HG02623 (cell line): ENCODE data around the gene SH2D5.
"Not testable (repeated sequence)": the region's sequence is repeated elsewhere in the genome, so short reads cannot be mapped to it uniquely, and the experiment has no call there.

Experiments used
- ATAC-seq: cut with Tn5 transposase; IDR thresholded peaks from one replicate; pipeline ENCODE4 v1.9.1; 2021; ENCODE audit warnings: moderate library complexity; ENCODE audit not compliant: unreplicated experiment

The SH2D5 gene

GRCh38 chr1:20728371-20729154 lies 3.9 kb downstream of the SH2D5 start:
- no peak for ATAC-seq

- ATAC-seq = no peak
These were observed 4.7 kb downstream of the SH2D5 start for GRCh38 chr1:20727746-20728316.

GRCh38 chr1:20726932-20727745 lies 5.4 kb downstream of the SH2D5 start:
- ATAC-seq = no peak

GRCh38 chr1:20726118-20726911 lies 6.2 kb downstream of the SH2D5 start:
- ATAC-seq = no peak

GRCh38 chr1:20725189-20726117 lies 7.0 kb downstream of the SH2D5 start:
- ATAC-seq = no peak

- ATAC-seq = no peak
These were observed 7.9 kb downstream of the SH2D5 start for GRCh38 chr1:20724364-20725188.

- no peak for ATAC-seq
These were observed 8.8 kb downstream of the SH2D5 start for GRCh38 chr1:20723537-20724363.

- ATAC-seq = no peak
These were observed 9.4 kb downstream of the SH2D5 start for GRCh38 chr1:20723159-20723536.

GRCh38 chr1:20721117-20722061 lies 11.1 kb downstream of the SH2D5 start:
- ATAC-seq = no peak

GRCh38 chr1:20720631-20721091 lies 11.8 kb downstream of the SH2D5 start:
- no peak for ATAC-seq

- ATAC-seq = no peak
These were observed 12.5 kb downstream of the SH2D5 start for GRCh38 chr1:20719871-20720620.

- ATAC-seq = no peak
These were observed 13.2 kb downstream of the SH2D5 start for GRCh38 chr1:20719261-20719660.

GRCh38 chr1:20718343-20718882 lies 14.1 kb downstream of the SH2D5 start:
- ATAC-seq = not testable (repeated sequence)

- no peak for ATAC-seq
These were observed 14.8 kb downstream of the SH2D5 start, which contains the start of gene KIF17 for GRCh38 chr1:20717452-20718342. KIF17 (minus strand) TSS chr1:20718007; CDS start chr1:20717706, 301 bp downstream.

- no peak for ATAC-seq
These were observed 16.3 kb downstream of the SH2D5 start for GRCh38 chr1:20716232-20716631.
